K562 (cell line): ENCODE measurements around the gene OGDH. TPM values are rescaled to one million over a fixed set of nuclear protein-coding genes. Genes with fewer than 3 reads are reported as not detected.

Source experiments
- ARID1B ChIP-seq: fragments of 450-650 bp; IDR thresholded peaks from 2 replicates; pipeline ENCODE4 v1.6.1; 2016; ENCODE audit warnings: antibody characterized with exemption, mild to moderate bottlenecking, inconsistent platforms
- CGGBP1 ChIP-seq: fragments of 250-450 bp; sonication (Bioruptor Pico); IDR thresholded peaks from 2 replicates; pipeline ENCODE4 v1.9.0; 2021; ENCODE audit warnings: mild to moderate bottlenecking
- ELK3 ChIP-seq: fragments of 450-650 bp; formaldehyde crosslinking; IDR thresholded peaks from 2 replicates; pipeline ENCODE4 v1.4.0; 2020; ENCODE audit warnings: mild to moderate bottlenecking
- FOXA1 ChIP-seq: fragments of 450-650 bp; IDR thresholded peaks from 2 replicates; pipeline ENCODE4 v1.6.1; 2016; ENCODE audit warnings: mild to moderate bottlenecking, borderline replicate concordance
- GTF2F1 ChIP-seq: IDR thresholded peaks from 2 replicates; pipeline ENCODE4 v1.6.1; 2011; ENCODE audit warnings: low read depth, low read length, improper control_type of control experiment
- HDAC2 ChIP-seq: fragments of 450-650 bp; IDR thresholded peaks from 2 replicates; pipeline ENCODE4 v1.6.1; 2016; ENCODE audit warnings: mild to moderate bottlenecking
- HLTF ChIP-seq: fragments of 450-650 bp; IDR thresholded peaks from 2 replicates; pipeline ENCODE4 v1.6.1; 2016
- HNRNPL ChIP-seq: fragments of 200-400 bp; formaldehyde crosslinking; IDR thresholded peaks from 2 replicates; pipeline ENCODE4 v1.6.1; 2017; ENCODE audit warnings: low read depth, mild to moderate bottlenecking, low read length
- KDM4B ChIP-seq, 2 experiments: fragments of 450-650 bp in 1 of 2; sonication (generic) in 1 of 2; IDR thresholded peaks; 2 replicates each; pipeline ENCODE4 v1.6.1; 2016 to 2017; ENCODE audit warnings: borderline replicate concordance in 2 of 2, antibody characterized with exemption in 1 of 2, low read depth in 1 of 2, mild to moderate bottlenecking in 1 of 2
- MEF2D ChIP-seq: conservative IDR thresholded peaks from 2 replicates; pipeline ENCODE4 v1.6.1; 2016; ENCODE audit warnings: low read depth, missing genetic modification characterization, missing compliant biosample characterization
- NR3C1 ChIP-seq: sonication (generic); formaldehyde crosslinking; IDR thresholded peaks from 2 replicates; pipeline ENCODE4 v1.8.1; 2022; ENCODE audit warnings: missing genetic modification reagents
- OTX1 ChIP-seq: fragments of 450-650 bp; formaldehyde crosslinking; IDR thresholded peaks from 2 replicates; pipeline ENCODE4 v1.4.0; 2022; ENCODE audit warnings: mild to moderate bottlenecking
- PTTG1 ChIP-seq: fragments of 450-650 bp; IDR thresholded peaks from 2 replicates; pipeline ENCODE4 v1.6.1; 2016; ENCODE audit warnings: low read depth, mild to moderate bottlenecking, missing genetic modification characterization, missing compliant biosample characterization
- RCOR1 ChIP-seq, 2 experiments: IDR thresholded peaks; 2 replicates each; pipeline ENCODE4 v1.6.1; 2012; ENCODE audit warnings: low read depth in 2 of 2, low read length in 2 of 2, borderline replicate concordance in 1 of 2, improper control_type of control experiment in 1 of 2
- THAP7 ChIP-seq: fragments of 250-450 bp; sonication (Bioruptor Pico); IDR thresholded peaks from 2 replicates; pipeline ENCODE4 v1.5.0; 2021
- TOE1 ChIP-seq, 2 experiments: fragments of 450-650 bp in 1 of 2; sonication (generic) in 1 of 2; formaldehyde crosslinking in 1 of 2; IDR thresholded peaks; 2 replicates each; pipeline versions ENCODE4 v1.7.1 to v1.8.0; 2016 to 2022; ENCODE audit warnings: borderline replicate concordance in 2 of 2, mild to moderate bottlenecking in 2 of 2, antibody characterized with exemption in 1 of 2, inconsistent platforms in 1 of 2, low read depth in 1 of 2, missing genetic modification reagents in 1 of 2, moderate library complexity in 1 of 2
- TRIM24 ChIP-seq, 2 experiments: fragments of 450-650 bp; IDR thresholded peaks; 2 replicates each; pipeline ENCODE4 v1.6.1; 2016
- XRCC5 ChIP-seq: fragments of 200-400 bp; formaldehyde crosslinking; IDR thresholded peaks from 2 replicates; pipeline ENCODE4 v1.6.1; 2017; ENCODE audit warnings: low read depth, mild to moderate bottlenecking, low read length
- ZFP36 ChIP-seq: fragments of 150-350 bp; IDR thresholded peaks from 2 replicates; pipeline ENCODE4 v1.6.1; 2018; ENCODE audit warnings: low read length, low read depth; ENCODE audit not compliant: partially characterized antibody
- ZNF224 ChIP-seq: sonication (generic); formaldehyde crosslinking; IDR thresholded peaks from 2 replicates; pipeline ENCODE4 v1.8.0; 2022; ENCODE audit warnings: mild to moderate bottlenecking, missing genetic modification reagents
- ZNF263 ChIP-seq: sonication (generic); formaldehyde crosslinking; IDR thresholded peaks from 2 replicates; pipeline ENCODE4 v1.8.0; 2022; ENCODE audit warnings: mild to moderate bottlenecking, missing genetic modification reagents, borderline replicate concordance
- ZNF584 ChIP-seq: fragments of 200-800 bp; sonication (Bioruptor generic); IDR thresholded peaks from 2 replicates; pipeline ENCODE4 v1.6.1; 2016; ENCODE audit warnings: low read depth, mild to moderate bottlenecking, missing genetic modification characterization, missing compliant biosample characterization
- ZNF668 ChIP-seq: fragments of 250-450 bp; sonication (Bioruptor Pico); IDR thresholded peaks from 2 replicates; pipeline ENCODE4 v1.8.0; 2022; ENCODE audit warnings: mild to moderate bottlenecking, inconsistent platforms
- ZNF75A ChIP-seq: fragments of 450-650 bp; formaldehyde crosslinking; IDR thresholded peaks from 2 replicates; pipeline ENCODE4 v1.4.0; 2020; ENCODE audit warnings: mild to moderate bottlenecking
- polyA plus RNA-seq, 8 experiments: library from polyadenylated mRNA; depleted of rRNA in 4 of 8; stranded (reverse) in 5 of 8; unstranded in 3 of 8; fragments of >200 nt; fragmentation: Nextera tagmentation in 2 of 8; fragmentation: Illumina TruSeq in 1 of 8; extraction: Ambion mirVana in 2 of 8; extraction: Trizol in 1 of 8; gene quantifications; 2 replicates each; pipeline versions ENCODE4 v1.2.1 to v1.2.3, GENCODE V29; 2011 to 2014; ENCODE audit warnings: inconsistent platforms in 1 of 8, missing spikeins in 1 of 8
- total RNA-seq, 7 experiments: library from RNA; depleted of rRNA in 6 of 7; stranded (reverse); fragments of >200 nt in 6 of 7; fragmentation: Illumina TruSeq in 2 of 7; extraction: Trizol in 2 of 7; gene quantifications; 2 replicates each; pipeline versions ENCODE4 v1.2.1 to v1.2.3, GENCODE V29; 2011 to 2021; ENCODE audit warnings: low replicate concordance in 1 of 7
- TF ChIP-seq, protein P1 (sequence below), 2 experiments: fragments of 450-650 bp in 1 of 2; sonication (generic) in 1 of 2; formaldehyde crosslinking in 1 of 2; IDR thresholded peaks in 1 of 2; conservative IDR thresholded peaks in 1 of 2; 2 replicates each; pipeline versions ENCODE4 v1.6.1 to v1.8.1; 2016 to 2023; ENCODE audit warnings: mild to moderate bottlenecking in 2 of 2, moderate library complexity in 2 of 2, inconsistent platforms in 1 of 2, missing genetic modification reagents in 1 of 2

OGDH gene
- total and polyA plus RNA-seq, 9 of the 15 experiments (the other 6 are each of a cell fraction or from before 2014, with no cell fraction given), result 3.1 to 80.3 (median 23.5) TPM

GRCh38 chr7:44638611-44639557 lies 32.5 kb downstream of the OGDH start (continued):
- TF ChIP-seq OTX1 (CRISPR knock-in tag) (peak; percentile 25; the same call in 1 of the 2 replicates), NR3C1 (CRISPR knock-in tag) (no peak), RCOR1 (IDR thresholded peaks at IDR 0.05; ENCODE audit: borderline replicate concordance in 1 of 2, low read depth in 2 of 2, low read length in 2 of 2) (peak in 1 of 2 experiments; percentile 35; a peak in 1 of 4 replicates), FOXA1 (no peak), PTTG1 (tag) (no peak), GTF2F1 (no peak), TRIM24 (IDR thresholded peaks at IDR 0.05) (peak; percentile 48 to 65; a peak in 3 of 4 replicates), XRCC5 (no peak), HLTF (peak; percentile 58; the same call in 1 of the 2 replicates), ELK3 (CRISPR knock-in tag) (no peak), ZNF75A (no peak), THAP7 (no peak), ZNF224 (no peak), ZNF668 (CRISPR knock-in tag) (no peak), KDM4B (IDR thresholded peaks at IDR 0.05; ENCODE audit: borderline replicate concordance in 2 of 2, low read depth in 1 of 2) (peak in 1 of 2 experiments; percentile 68; a peak in 1 of 4 replicates), HNRNPL (no peak), HDAC2 (peak; percentile 71; the same call in 1 of the 2 replicates), ZFP36 (no peak), ZNF584 (CRISPR knock-in tag) (no peak), ZNF263 (CRISPR knock-in tag) (no peak), MEF2D (tag) (no peak), TOE1 (IDR thresholded peaks at IDR 0.05; ENCODE audit: borderline replicate concordance) (0 out of 2 replicates have a peak, but pooled peaks have one; percentile 38), TOE1 (CRISPR knock-in tag; IDR thresholded peaks at IDR 0.05; ENCODE audit: borderline replicate concordance, low read depth) (no peak), CGGBP1 (CRISPR knock-in tag) (no peak), ARID1B (peak; percentile 87)
- TF ChIP-seq, protein P1, sequence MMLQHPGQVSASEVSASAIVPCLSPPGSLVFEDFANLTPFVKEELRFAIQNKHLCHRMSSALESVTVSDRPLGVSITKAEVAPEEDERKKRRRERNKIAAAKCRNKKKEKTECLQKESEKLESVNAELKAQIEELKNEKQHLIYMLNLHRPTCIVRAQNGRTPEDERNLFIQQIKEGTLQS (IDR thresholded peaks at IDR 0.05), result peak; percentile 98
- TF ChIP-seq, protein P1 (CRISPR knock-in tag; conservative IDR thresholded peaks at IDR 0.05), result no peak
